GM23248 (cell line): ENCODE results near the gene CKS1B. TPM values are rescaled to one million over a fixed set of nuclear protein-coding genes. Genes with fewer than 3 reads are reported as not detected.

Source experiments
- DNase-seq: peaks from one replicate; pipeline ENCODE4 v3.0.0-alpha.2; 2015
- H2AFZ ChIP-seq: fragments of 200-600 bp; sonication (generic); 2 replicates; pipeline ENCODE4 v1.6.1; 2016; ENCODE audit warnings: antibody characterized with exemption
- H3F3A ChIP-seq: fragments of 200-600 bp; sonication (generic); 2 replicates; pipeline ENCODE4 v1.6.1; 2016; ENCODE audit warnings: mild to moderate bottlenecking, antibody characterized with exemption, mixed run types; ENCODE audit not compliant: insufficient read depth
- H3K27ac ChIP-seq: fragments of 200-600 bp; sonication (generic); 2 replicates; pipeline ENCODE4 v1.5.1; 2016; ENCODE audit warnings: mild to moderate bottlenecking
- H3K27me3 ChIP-seq: fragments of 200-600 bp; sonication (generic); replicated peaks from 2 replicates; pipeline ENCODE4 v1.6.1; 2016; ENCODE audit warnings: mild to moderate bottlenecking; ENCODE audit not compliant: insufficient read depth
- H3K36me3 ChIP-seq: fragments of 200-600 bp; sonication (generic); 2 replicates; pipeline ENCODE4 v1.6.1; 2016; ENCODE audit warnings: low read depth, mild to moderate bottlenecking
- H3K4me1 ChIP-seq: fragments of 200-600 bp; sonication (generic); 2 replicates; pipeline ENCODE4 v1.6.1; 2016; ENCODE audit warnings: mild to moderate bottlenecking; ENCODE audit not compliant: insufficient read depth
- H3K4me2 ChIP-seq: fragments of 200-600 bp; sonication (generic); one replicate; pipeline ENCODE4 v1.6.1; 2016; ENCODE audit warnings: mild to moderate bottlenecking; ENCODE audit not compliant: unreplicated experiment
- H3K4me3 ChIP-seq: fragments of 200-600 bp; sonication (generic); 2 replicates; pipeline ENCODE4 v1.5.1; 2016; ENCODE audit warnings: mild to moderate bottlenecking
- H3K79me2 ChIP-seq: fragments of 200-600 bp; sonication (generic); 2 replicates; pipeline ENCODE4 v1.6.1; 2016; ENCODE audit warnings: mild to moderate bottlenecking; ENCODE audit not compliant: insufficient read depth
- H3K9ac ChIP-seq: fragments of 200-600 bp; sonication (generic); 2 replicates; pipeline ENCODE4 v1.6.1; 2016; ENCODE audit warnings: mild to moderate bottlenecking
- H3K9me2 ChIP-seq: fragments of 200-600 bp; sonication (generic); 2 replicates; pipeline ENCODE4 v1.6.1; 2016; ENCODE audit warnings: mixed run types, mild to moderate bottlenecking, moderate library complexity; ENCODE audit not compliant: insufficient read depth
- H3K9me3 ChIP-seq: fragments of 200-600 bp; sonication (generic); one replicate; pipeline ENCODE4 v1.6.1; 2017; ENCODE audit warnings: low read depth
- H4K20me1 ChIP-seq: fragments of 200-600 bp; sonication (generic); 2 replicates; pipeline ENCODE4 v1.6.0; 2016; ENCODE audit not compliant: insufficient read depth
- EZH2 ChIP-seq: fragments of 200-600 bp; sonication (generic); IDR thresholded peaks from 2 replicates; pipeline ENCODE4 v1.6.1; 2018; ENCODE audit warnings: antibody characterized with exemption, mild to moderate bottlenecking; ENCODE audit not compliant: insufficient read depth, poor library complexity, severe bottlenecking
- EZH2phosphoT487 ChIP-seq: fragments of 200-600 bp; sonication (generic); IDR thresholded peaks from 2 replicates; pipeline ENCODE4 v1.6.1; 2018; ENCODE audit warnings: antibody characterized with exemption, moderate library complexity, mild to moderate bottlenecking, low read depth; ENCODE audit not compliant: insufficient read depth
- WGBS, 2 experiments: methylation state at CpG; one replicate each; pipeline ENCODE4 v1.1.6; 2015 to 2017; ENCODE audit warnings: low lambda C conversion rate in 2 of 2, low coverage in 1 of 2; ENCODE audit errors: missing lambda C conversion rate in 2 of 2; 5-methylcytosine and 5-hydroxymethylcytosine counted together
- in situ Hi-C: fragments of 300-500 bp; cut with MboI; formaldehyde crosslinking; loops from 2 replicates; pipeline ENCODE4 v1.15.0; 2020
- polyA plus RNA-seq: library from polyadenylated mRNA; unstranded; fragments of >200 nt; fragmentation: Nextera tagmentation; extraction: Ambion mirVana; gene quantifications from 2 replicates; pipeline ENCODE4 v1.2.1, GENCODE V29; 2016
- total RNA-seq: library from RNA; depleted of rRNA; stranded (reverse); fragments of >200 nt; shearing (Covaris generic); gene quantifications from 2 replicates; pipeline ENCODE4 v1.2.3, GENCODE V29; 2014

Gene CKS1B
- total and polyA plus RNA-seq, 2 experiments from 2014 or later, result 45.6 to 119 TPM

DNA sequence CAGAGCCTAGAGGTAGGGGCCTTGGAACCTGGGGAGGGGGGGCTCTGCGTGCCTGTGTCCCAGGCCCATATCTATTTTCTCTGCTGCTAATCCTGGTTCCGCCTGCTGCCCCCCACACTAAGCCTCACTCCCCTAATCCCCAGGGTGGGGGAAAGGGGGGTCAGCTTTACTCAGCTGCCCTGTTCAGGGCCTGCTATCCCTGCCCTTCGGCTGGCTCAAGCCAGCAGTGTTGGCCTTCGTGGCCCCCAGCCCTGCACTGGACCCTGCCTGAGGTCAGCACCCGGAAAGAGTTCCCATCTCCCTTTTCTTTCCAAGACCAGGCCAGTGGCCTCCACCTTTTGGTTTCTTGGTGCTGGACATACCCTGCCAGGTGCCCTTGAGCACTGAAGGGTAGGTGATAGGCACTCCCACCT is 36.5 kb downstream of the CKS1B start:
- Histone ChIP-seq H3K9ac (no peak overlapping the region), H3K4me2 (no peak overlapping the region), H3K4me3 (no peak overlapping the region), H3K79me2 (peaks cover 23% of the 10 kb centered on the region), H3K9me2 (no peaks in the 10 kb centered on the region), H2AFZ (no peak overlapping the region), H3K4me1 (peaks cover under 1% of the 10 kb centered on the region; the same call in 1 of the 2 replicates), H4K20me1 (no peaks in the 10 kb centered on the region), H3K36me3 (no peaks in the 10 kb centered on the region), H3K9me3 (no peaks in the 10 kb centered on the region), H3K27me3 (no peaks in the 10 kb centered on the region), H3F3A (no peaks in the 10 kb centered on the region), H3K27ac (no peak overlapping the region)
- in situ Hi-C loops, result no loop called here
- no peak for TF ChIP-seq EZH2
- TF ChIP-seq EZH2phosphoT487, result no peak
- WGBS, 2 experiments, result 72 to 74% methylated on average over 5 of the region's 5 CpGs
- DNase-seq, result no peak

DNA sequence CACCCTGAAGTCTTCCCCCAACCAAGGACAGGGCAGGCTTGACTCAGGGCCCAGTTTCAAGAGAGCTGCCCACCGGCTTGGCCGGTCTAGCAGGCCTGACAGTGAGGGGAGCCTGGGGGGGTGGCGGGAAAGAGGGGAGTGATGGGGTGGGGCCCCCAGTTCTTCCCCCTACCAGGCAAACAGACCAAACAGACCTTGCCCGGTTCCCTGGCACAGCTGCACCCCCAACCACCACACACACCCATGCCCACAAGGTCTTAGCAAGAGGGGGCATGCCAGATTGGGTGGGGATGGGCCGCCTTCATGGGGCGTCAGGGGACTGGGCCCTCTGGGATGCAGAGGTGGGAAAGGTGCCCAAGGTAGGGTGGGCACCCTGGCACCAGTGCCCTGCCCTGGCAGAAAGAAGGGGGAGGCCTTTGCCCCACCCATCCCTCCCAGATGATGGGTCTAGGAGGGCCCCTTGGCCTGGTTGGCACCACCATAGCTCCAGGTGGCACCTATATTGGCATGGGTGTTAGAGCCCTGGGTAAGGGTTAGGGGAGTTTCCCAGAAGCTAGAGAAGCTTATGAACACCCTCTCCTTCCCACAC is 37.0 kb downstream of the CKS1B start:
- no peak for DNase-seq
- no peak overlapping the region for H3K4me2 ChIP-seq
- no peaks in the 10 kb centered on the region for H3K4me1 ChIP-seq
- H3K36me3 ChIP-seq, result no peaks in the 10 kb centered on the region
- no peak overlapping the region for H3K27ac ChIP-seq
- H4K20me1 ChIP-seq, result no peaks in the 10 kb centered on the region
- 84 to 89% methylated on average over 3 to 6 of the region's 6 CpGs for WGBS, 2 experiments
- H3K9me2 ChIP-seq, result no peaks in the 10 kb centered on the region
- H3K4me3 ChIP-seq, result no peak overlapping the region
- no peaks in the 10 kb centered on the region for H3K27me3 ChIP-seq
- no peak overlapping the region for H2AFZ ChIP-seq
- peaks cover 18% of the 10 kb centered on the region for H3K79me2 ChIP-seq
- no peak overlapping the region for H3K9ac ChIP-seq
- TF ChIP-seq EZH2 (no peak), EZH2phosphoT487 (no peak)
- H3K9me3 ChIP-seq, result no peaks in the 10 kb centered on the region
- H3F3A ChIP-seq, result no peaks in the 10 kb centered on the region
- in situ Hi-C loops, result no loop called here

DNA sequence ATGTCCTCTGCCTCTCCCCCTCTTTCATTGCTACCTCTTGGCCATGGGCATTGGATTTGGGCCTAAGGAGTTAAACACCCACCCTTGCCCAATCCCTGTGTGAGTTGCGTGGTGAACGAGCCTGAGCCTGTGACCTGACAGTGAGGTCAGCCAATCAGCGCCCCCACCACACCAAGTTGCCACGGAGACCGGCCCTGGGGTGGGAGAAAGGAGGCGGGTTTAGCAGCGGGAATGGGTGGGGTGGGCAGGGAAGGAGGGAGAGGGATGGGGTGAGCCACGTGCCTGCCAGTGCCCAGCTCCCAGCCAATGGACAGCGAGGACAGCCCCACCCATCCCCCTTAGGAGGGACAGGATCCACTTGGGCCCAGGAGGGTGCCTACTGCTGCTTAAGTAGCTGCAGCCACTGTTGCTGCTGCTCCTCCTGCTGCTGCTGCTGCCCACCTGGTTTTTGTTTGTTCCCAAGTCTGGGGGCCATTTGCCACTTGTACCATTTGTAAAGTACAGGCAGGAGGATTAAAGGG is 37.6 kb downstream of the CKS1B start:
- Histone ChIP-seq H3K4me2 (no peak overlapping the region), H3K9ac (no peak overlapping the region), H3K9me2 (no peaks in the 10 kb centered on the region), H3K9me3 (no peaks in the 10 kb centered on the region), H3K27ac (no peak overlapping the region), H2AFZ (no peak overlapping the region), H3K4me3 (no peak overlapping the region), H3F3A (no peaks in the 10 kb centered on the region), H3K79me2 (peaks cover 12% of the 10 kb centered on the region), H3K27me3 (no peaks in the 10 kb centered on the region), H4K20me1 (no peaks in the 10 kb centered on the region), H3K4me1 (peaks cover 4% of the 10 kb centered on the region; the same call in 1 of the 2 replicates), H3K36me3 (no peaks in the 10 kb centered on the region)
- in situ Hi-C loops, result no loop called here
- peak; percentile 55 for DNase-seq
- 19 to 31% methylated on average over 6 to 9 of the region's 9 CpGs for WGBS, 2 experiments
- no peak for TF ChIP-seq EZH2phosphoT487

DNA sequence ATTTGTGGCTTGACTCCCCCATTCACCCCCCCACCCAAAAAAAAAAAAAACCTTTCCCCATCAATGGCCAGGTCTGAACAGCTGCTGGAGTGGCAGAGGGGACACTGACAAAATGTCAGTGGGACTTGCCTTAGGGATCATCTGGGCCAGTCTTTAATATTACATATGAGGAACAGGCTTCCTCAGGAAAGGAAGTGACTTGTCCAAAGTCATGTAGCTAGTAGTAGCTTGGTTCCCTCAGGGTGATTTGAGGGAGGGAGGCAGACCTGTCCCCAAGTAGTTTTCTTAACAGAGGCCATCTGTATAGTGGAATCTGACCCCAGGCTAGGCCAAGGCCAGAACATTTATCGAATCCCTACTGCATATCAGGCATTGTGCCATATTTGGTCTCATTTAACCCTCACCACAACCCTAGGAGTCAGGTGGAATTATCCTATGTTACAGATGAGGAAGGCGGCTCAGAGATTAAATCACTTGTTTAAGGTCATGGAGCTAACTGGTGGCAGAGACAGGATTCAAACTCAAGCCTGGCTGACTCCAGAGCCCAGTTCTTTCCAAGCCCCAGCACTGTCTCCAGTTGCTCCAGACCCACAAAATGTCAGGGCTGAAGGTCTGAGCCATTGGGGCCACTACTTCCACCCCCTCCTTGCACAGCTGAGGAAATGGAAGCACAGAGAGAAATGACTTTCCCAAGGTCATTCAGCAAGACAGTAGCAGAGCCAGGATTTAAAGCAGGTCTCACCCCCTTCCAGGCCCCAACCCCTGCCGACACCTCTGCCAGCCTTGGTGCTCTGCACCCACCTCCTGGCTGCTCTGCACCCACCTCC is 38.5 kb downstream of the CKS1B start:
- Histone ChIP-seq H3K36me3 (no peaks in the 10 kb centered on the region), H3K9me2 (no peaks in the 10 kb centered on the region), H3K27ac (no peak overlapping the region), H2AFZ (no peak overlapping the region), H4K20me1 (no peaks in the 10 kb centered on the region), H3K9me3 (no peaks in the 10 kb centered on the region), H3K79me2 (peaks cover 3% of the 10 kb centered on the region), H3K4me2 (no peak overlapping the region), H3K4me3 (no peak overlapping the region), H3F3A (no peaks in the 10 kb centered on the region), H3K27me3 (no peaks in the 10 kb centered on the region), H3K9ac (no peak overlapping the region), H3K4me1 (peaks cover 8% of the 10 kb centered on the region)
- in situ Hi-C loops, result no loop called here
- DNase-seq, result no peak
- WGBS, 2 experiments, result 96 to 98% methylated on average over 3 of the region's 3 CpGs
- no peak for TF ChIP-seq EZH2phosphoT487
